Stimulated activated CD4-positive, alpha-beta T cell treated with anti-CD3 and anti-CD28 coated beads, Interleukin-12 subunit alpha, Interleukin-12 subunit beta, amount 100 ng/mL, for 48 hours (primary cell): ENCODE measurements around the gene APBB2.
"Not testable (repeated sequence)": the region's sequence is repeated elsewhere in the genome, so short reads cannot be mapped to it uniquely, and the experiment has no call there.

ENCODE experiments used
- DNase-seq, 3 donors: peaks; one replicate each; pipeline ENCODE4 v3.0.0-alpha.2; 2020; ENCODE audit warnings: low read depth in 2 of 3, low spot score in 1 of 3

APBB2 gene

DNA sequence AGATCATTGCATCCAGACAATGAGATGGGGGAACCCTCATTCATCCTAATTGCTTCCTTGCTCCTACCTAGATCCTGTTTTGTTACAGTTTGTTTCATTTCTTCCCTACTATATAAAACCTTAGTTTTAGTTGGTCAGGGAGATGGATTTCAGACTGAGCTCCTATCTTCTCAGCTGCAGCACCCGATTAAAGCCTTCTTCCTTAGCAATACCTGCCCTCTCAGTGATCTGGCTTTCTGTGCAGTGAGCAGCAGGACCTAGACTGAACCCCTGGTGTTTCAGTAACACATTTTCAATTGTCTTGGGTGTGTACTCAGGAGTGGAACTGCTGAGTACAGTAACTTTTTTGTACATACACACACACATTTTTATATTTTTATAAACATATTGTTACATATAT is 187.4 kb downstream of the APBB2 start:
- DNase-seq, result no peak

GRCh38 chr4:41025824-41026223 is 188.5 kb downstream of the APBB2 start:
- DNase-seq, result no peak

- no peak for DNase-seq
Measured at GRCh38 chr4:41024556-41025491, 189.5 kb downstream of the APBB2 start.

GRCh38 chr4:41022116-41022515 is 192.2 kb downstream of the APBB2 start:
- DNase-seq, result no peak

GRCh38 chr4:41015016-41015675 is 199.2 kb downstream of the APBB2 start:
- DNase-seq, result no peak

DNA sequence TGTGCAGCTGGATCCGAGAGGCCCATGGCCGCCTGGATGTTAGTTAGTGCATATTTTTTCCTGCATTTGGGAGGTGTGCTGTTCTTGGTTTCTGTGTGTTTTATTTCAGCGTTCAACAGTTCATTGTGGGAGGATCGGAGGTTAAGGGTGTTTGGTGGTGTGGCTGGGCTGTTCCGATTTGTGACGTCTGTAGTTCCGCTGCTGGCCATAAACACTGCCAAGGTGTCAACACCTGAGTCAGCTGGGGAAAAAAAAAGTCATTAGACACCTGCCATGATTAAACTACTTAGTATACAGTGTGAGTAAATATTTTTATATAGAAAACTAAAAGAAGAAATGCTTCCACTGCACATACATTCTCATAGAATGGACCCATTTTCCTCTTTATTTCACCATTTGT is 200.2 kb downstream of the APBB2 start:
- DNase-seq, result no peak

DNA sequence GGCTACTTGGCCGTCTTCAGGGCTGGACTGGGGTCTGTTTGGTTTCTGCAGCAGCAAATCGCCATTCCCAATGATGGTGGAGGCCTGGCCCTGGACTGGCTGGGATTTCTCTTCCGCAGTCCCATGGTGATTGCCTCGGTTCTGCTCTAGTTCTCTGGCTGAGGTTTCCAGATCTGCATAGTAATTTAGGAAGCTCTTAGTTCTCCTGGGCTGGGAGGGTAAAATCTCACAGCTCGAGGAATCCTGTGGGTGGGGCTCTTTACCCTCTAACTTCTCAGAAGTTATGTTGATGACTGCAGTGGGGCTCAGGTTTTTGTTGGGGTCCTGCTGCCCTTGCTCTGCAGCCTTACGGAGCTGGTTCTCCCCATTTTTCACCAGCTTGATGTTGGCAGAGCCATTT is 200.6 kb downstream of the APBB2 start:
- no peak for DNase-seq

DNA sequence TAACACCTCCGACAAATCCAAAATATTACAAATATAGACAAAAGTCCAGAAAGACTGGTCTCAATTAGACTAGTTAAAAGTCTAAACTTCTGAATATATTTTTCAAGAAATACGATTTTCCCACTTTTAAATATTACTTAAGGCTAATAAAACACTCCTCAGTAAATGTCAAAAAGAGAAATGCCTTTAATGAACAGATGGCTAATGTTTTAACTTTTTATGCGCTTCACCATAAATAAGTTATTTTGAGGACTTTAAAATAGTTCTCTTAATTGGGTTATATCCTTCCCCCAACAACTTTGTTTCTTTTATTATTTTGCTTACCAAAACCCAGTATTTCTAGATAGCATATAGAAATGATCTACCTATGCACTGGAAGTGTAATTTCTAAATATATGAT is 201.4 kb downstream of the APBB2 start:
- DNase-seq, result no peak

- no peak for DNase-seq
Measured at GRCh38 chr4:41012293-41012692, 202.0 kb downstream of the APBB2 start.

DNA sequence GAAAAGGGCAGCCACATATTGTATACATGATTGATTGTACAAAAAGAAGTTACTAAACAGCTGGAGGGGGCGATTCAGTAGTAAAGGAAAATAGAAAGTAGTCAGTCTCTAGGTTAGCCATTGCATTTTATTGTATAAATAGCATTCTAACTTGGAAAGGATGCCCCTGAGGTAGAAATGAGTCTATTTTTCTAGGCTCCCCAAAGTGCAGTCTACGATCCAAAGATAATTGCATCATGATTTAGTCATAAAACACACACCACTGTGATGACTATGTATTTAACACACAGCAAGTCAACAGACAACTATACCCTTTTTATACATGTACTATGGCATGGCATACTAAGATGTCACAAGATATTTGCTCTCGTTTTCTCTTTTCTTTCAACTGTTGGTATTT is 204.9 kb downstream of the APBB2 start:
- no peak for DNase-seq

GRCh38 chr4:41006141-41006540 is 208.2 kb downstream of the APBB2 start:
- DNase-seq, result no peak

DNA sequence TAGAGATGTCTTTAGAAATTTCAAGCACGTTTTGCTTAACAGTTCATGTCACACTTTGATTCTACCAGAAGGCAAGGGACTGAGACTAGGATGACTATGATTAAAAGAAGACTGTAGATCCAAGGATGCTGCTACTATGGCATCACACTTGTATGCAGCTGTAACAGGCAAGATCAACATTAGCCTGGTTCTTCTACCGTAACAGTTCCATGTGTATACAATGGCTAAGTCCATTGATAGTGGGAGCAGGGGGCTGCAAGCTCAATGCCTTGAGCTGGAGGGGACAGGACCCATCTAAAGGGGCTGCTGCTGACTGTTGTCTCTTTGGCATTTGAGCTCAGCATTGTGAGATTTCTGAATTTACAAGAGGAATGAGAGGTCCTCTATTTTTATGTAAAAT is 212.0 kb downstream of the APBB2 start:
- DNase-seq, result no peak

DNA sequence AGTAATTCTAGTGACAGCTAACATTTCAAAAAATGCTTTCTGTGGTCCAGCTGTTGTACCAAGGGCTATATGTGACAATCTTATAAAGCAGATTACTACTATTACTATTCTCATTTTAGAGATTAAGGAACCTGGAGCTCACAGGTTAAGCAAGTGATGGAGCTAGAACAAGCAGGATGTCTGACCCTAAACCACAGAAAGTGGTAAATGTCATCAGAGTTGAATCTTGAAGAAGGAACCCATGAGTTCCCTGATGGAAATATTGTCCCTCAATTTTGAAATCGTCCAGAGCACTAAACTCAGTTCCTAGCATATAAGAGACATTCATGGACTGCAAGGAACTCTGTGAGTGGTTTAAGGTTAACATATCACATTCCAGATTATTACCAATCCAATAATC is 214.0 kb downstream of the APBB2 start:
- DNase-seq, result no peak

DNA sequence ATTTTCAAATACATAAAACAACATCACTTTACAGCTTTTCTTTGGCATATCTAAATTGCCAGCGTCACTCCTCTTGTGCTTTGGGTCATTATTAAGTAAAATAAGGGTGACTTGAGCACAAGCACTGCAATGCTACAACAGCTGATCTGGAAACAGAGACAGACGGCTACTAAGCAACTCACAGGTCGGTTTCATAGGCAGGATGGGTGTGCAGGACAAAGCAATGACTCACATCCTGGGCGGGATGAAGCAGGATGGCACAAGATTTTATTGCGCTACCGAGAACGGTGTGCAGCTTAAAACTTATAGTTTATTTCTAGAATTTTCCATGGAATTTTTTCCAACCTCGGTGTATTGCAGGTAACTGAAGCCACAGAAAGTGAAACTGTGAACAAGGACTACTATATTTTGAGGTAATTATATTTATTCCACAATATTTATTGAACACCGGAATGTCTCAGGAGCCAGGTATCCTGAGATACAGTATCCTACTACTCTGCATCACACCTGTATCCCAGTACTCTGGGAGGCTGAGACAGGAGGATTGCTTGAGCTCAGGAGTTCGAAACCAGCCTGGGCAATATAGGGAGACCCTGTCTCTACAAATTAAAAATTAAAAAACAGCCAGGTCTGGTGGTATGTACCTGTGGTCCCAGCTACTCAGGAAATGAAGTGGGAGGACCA is 215.5 kb downstream of the APBB2 start:
- DNase-seq, result no peak

- DNase-seq, result no peak
Measured at GRCh38 chr4:40995850-40996249, 218.5 kb downstream of the APBB2 start.

GRCh38 chr4:40994321-40994720 is 220.0 kb downstream of the APBB2 start:
- DNase-seq, result not testable (repeated sequence)

DNA sequence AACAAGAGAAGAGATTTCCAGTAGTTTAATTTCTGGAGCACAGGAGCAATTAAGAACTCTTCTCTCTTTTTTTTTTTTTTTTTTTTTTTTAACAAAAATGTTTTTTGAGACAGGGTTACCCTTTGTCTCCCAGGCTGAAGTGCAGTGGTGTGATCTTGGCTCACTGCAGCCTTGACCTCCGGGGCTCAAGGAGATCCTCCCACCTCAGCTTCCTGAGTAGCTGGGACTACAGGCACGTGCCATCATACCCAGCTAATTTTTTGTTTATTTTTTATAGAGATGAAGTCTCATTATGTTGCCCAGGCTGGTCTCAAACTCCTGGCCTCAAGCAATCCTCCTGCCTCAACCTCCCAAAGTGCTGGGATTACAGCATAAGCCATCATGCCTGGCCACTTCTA is 221.0 kb downstream of the APBB2 start:
- DNase-seq, result not testable (repeated sequence)

DNA sequence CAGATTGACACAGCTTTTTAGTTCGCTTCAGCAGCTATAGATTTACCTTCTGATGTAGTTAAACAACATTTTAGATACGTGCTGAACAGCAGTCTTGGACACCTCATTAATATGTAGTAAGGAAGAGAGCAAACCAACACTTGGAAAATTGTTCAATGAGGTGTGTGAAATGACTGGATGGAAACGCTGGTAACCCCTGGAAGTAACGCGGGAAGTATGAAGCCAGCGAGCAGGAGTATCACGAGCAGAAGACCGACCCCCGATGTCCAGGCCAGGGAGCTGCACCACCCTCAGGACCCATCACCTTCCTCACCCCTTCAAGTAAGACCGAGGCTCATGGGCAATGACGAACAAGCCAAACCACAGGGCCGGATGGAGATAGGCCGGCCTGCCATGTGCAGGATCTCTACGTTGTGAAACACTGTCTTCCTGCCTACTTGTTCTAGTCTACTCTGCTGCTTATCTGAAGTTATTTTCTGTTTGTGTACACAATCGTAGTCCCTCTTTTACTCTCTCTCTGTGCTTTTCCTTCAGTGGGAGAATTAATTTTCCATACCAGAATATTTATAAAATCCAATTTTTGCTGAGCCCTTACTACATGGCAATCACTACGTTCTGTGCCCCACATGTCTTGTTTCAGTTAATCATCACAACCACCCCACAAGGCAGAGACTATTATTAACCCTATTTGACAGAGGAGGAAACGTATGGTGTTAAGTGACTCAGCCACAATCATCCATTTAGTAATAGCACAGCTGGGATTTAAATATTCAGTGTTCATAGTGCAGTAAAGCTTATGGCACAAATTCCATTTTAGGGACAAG is 221.7 kb downstream of the APBB2 start:
- no peak for DNase-seq

DNA sequence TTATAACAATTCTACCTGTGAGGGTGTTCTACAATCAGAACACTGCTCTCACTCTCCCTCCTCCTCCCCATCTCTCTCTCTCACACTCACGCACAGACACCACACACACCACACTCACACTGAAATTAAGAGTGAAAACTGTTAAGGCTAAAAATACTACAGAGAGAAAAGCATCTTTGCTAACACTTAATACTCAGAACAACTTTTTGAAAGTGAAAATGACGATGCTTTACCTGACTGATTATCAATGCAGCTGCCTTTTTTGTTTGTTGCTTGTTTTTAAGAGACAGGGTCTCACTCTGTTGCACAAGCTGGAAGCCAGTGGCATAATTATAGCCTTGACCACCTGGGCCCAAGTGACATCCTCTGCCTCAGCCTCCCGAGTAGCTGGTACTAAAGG is 222.4 kb downstream of the APBB2 start:
- DNase-seq, result no peak

DNA sequence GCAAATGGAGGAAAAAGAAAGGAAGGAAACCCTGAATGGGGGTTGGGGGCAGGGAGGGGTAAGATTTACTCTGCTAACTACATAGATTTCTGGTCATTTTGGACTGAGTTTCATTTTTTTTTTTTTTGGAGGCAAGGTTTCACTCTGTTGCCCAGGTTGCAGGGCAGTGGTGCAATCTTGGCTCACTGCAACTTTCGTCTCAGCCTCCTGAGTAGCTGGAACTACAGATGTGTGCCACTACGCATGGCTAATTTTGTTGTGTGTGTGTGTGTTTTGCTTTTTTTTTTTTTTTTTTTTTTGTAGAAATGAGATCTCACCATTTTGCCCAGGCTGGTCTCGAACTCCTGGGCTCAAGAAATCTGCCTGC is 223.5 kb downstream of the APBB2 start:
- no peak for DNase-seq

- no peak for DNase-seq
Measured at GRCh38 chr4:40990236-40990898, 224.0 kb downstream of the APBB2 start.
